Measurements from ENCODE around the gene PGAM4.
"Not testable (repeated sequence)": the region's sequence is repeated elsewhere in the genome, so short reads cannot be mapped to it uniquely, and the experiment has no call there.

The PGAM4 gene

GRCh38 chrX:77930581-77930980 lies 38.9 kb downstream of the PGAM4 start:
- H3K27me3 ChIP-seq (ENCODE audit: control insufficient read depth, insufficient read depth, low read length), result no peaks in the 10 kb centered on the region

GRCh38 chrX:77925764-77926163 lies 43.7 kb downstream of the PGAM4 start:
- Histone ChIP-seq H3K27ac (ENCODE audit: low read length) (no peak overlapping the region), H3K27me3 (ENCODE audit: control insufficient read depth, insufficient read depth, low read length) (no peaks in the 10 kb centered on the region), H3K4me1 (ENCODE audit: control insufficient read depth, insufficient read depth, low read length) (no peaks in the 10 kb centered on the region), H3K36me3 (ENCODE audit: control insufficient read depth, insufficient read depth, low read length) (no peaks in the 10 kb centered on the region), H3K4me3 (ENCODE audit: low read length) (no peak overlapping the region), H3K9me3 (ENCODE audit: control insufficient read depth, insufficient read depth, low read length) (no peaks in the 10 kb centered on the region)
- WGBS (ENCODE audit: insufficient coverage, insufficient read length), result no CpG with 5 or more reads among the region's 3 CpGs
- DNase-seq (ENCODE audit: low read depth, low spot score), result no peak

More at GRCh38 chrX:77930581-77930980, 38.9 kb downstream of the PGAM4 start:
- no peaks in the 10 kb centered on the region for H3K4me1 ChIP-seq (ENCODE audit: control insufficient read depth, insufficient read depth, low read length)
- no peaks in the 10 kb centered on the region for H3K36me3 ChIP-seq (ENCODE audit: control insufficient read depth, insufficient read depth, low read length)
- no peak for DNase-seq (ENCODE audit: low read depth, low spot score)
- no peak overlapping the region for H3K27ac ChIP-seq (ENCODE audit: low read length)
- no CpG with 5 or more reads among the region's 1 CpG for WGBS (ENCODE audit: insufficient coverage, insufficient read length)
- no peak overlapping the region for H3K4me3 ChIP-seq (ENCODE audit: low read length)
- H3K9me3 ChIP-seq (ENCODE audit: control insufficient read depth, insufficient read depth, low read length), result no peaks in the 10 kb centered on the region

- no peaks in the 10 kb centered on the region for H3K36me3 ChIP-seq (ENCODE audit: control insufficient read depth, insufficient read depth, low read length)
- H3K27me3 ChIP-seq (ENCODE audit: control insufficient read depth, insufficient read depth, low read length), result no peaks in the 10 kb centered on the region
- H3K4me1 ChIP-seq (ENCODE audit: control insufficient read depth, insufficient read depth, low read length), result no peaks in the 10 kb centered on the region
- no peaks in the 10 kb centered on the region for H3K9me3 ChIP-seq (ENCODE audit: control insufficient read depth, insufficient read depth, low read length)
- no CpG with 5 or more reads among the region's 8 CpGs for WGBS (ENCODE audit: insufficient coverage, insufficient read length)
- H3K27ac ChIP-seq (ENCODE audit: low read length), result no peak overlapping the region
- H3K4me3 ChIP-seq (ENCODE audit: low read length), result no peak overlapping the region
- no peak for DNase-seq (ENCODE audit: low read depth, low spot score)
Observed at GRCh38 chrX:77924320-77924859, 45.0 kb downstream of the PGAM4 start.

- no peak overlapping the region for H3K4me3 ChIP-seq (ENCODE audit: low read length)
- H3K27ac ChIP-seq (ENCODE audit: low read length), result no peak overlapping the region
- no peaks in the 10 kb centered on the region for H3K36me3 ChIP-seq (ENCODE audit: control insufficient read depth, insufficient read depth, low read length)
- no peak for DNase-seq (ENCODE audit: low read depth, low spot score)
- no peaks in the 10 kb centered on the region for H3K4me1 ChIP-seq (ENCODE audit: control insufficient read depth, insufficient read depth, low read length)
- no peaks in the 10 kb centered on the region for H3K9me3 ChIP-seq (ENCODE audit: control insufficient read depth, insufficient read depth, low read length)
- H3K27me3 ChIP-seq (ENCODE audit: control insufficient read depth, insufficient read depth, low read length), result no peaks in the 10 kb centered on the region
Observed at GRCh38 chrX:77922787-77923186, 46.7 kb downstream of the PGAM4 start.

GRCh38 chrX:77919370-77919769 lies 50.1 kb downstream of the PGAM4 start:
- H3K27me3 ChIP-seq (ENCODE audit: control insufficient read depth, insufficient read depth, low read length); H3K9me3 ChIP-seq (ENCODE audit: control insufficient read depth, insufficient read depth, low read length); DNase-seq (ENCODE audit: low read depth, low spot score); H3K4me1 ChIP-seq (ENCODE audit: control insufficient read depth, insufficient read depth, low read length); H3K36me3 ChIP-seq (ENCODE audit: control insufficient read depth, insufficient read depth, low read length); H3K27ac ChIP-seq (ENCODE audit: low read length); H3K4me3 ChIP-seq (ENCODE audit: low read length): not testable (repeated sequence)
- WGBS (ENCODE audit: insufficient coverage, insufficient read length), result no CpG with 5 or more reads among the region's 6 CpGs

- H3K4me3 ChIP-seq (ENCODE audit: low read length), result no peak overlapping the region
- DNase-seq (ENCODE audit: low read depth, low spot score), result no peak
- H3K36me3 ChIP-seq (ENCODE audit: control insufficient read depth, insufficient read depth, low read length), result no peaks in the 10 kb centered on the region
- no peak overlapping the region for H3K27ac ChIP-seq (ENCODE audit: low read length)
- no peaks in the 10 kb centered on the region for H3K4me1 ChIP-seq (ENCODE audit: control insufficient read depth, insufficient read depth, low read length)
- no peaks in the 10 kb centered on the region for H3K27me3 ChIP-seq (ENCODE audit: control insufficient read depth, insufficient read depth, low read length)
- WGBS (ENCODE audit: insufficient coverage, insufficient read length), result no CpG with 5 or more reads among the region's 3 CpGs
- no peaks in the 10 kb centered on the region for H3K9me3 ChIP-seq (ENCODE audit: control insufficient read depth, insufficient read depth, low read length)
Observed at GRCh38 chrX:77918568-77918967, 50.9 kb downstream of the PGAM4 start.

All from iPS DF 6.9 (cell line).